SK-N-SH (cell line): ENCODE results near the gene ZXDB. TPM values are rescaled to one million over a fixed set of nuclear protein-coding genes. Genes with fewer than 3 reads are reported as not detected.

ENCODE experiments used
- CTCF ChIA-PET: fragments of 300-600, 350-600 bp; formaldehyde crosslinking; extraction: SDS; loops from one replicate; lab custom pipeline; 2021; lab: Yijun Ruan, JAX
- POLR2A ChIA-PET: fragments of 350-600 bp; sonication (Branson Sonifier 250); formaldehyde crosslinking; extraction: SDS; loops from one replicate; lab custom pipeline; 2020; ENCODE audit warnings: antibody characterized with exemption, inconsistent platforms; lab: Yijun Ruan, JAX
- DNase-seq: peaks from one replicate; pipeline ENCODE4 v3.0.0; 2012
- H2AFZ ChIP-seq: fragments of 200-600 bp; sonication (generic); 2 replicates; pipeline ENCODE4 v1.8.1; 2016; ENCODE audit warnings: antibody characterized with exemption, mild to moderate bottlenecking, low read depth
- H3F3A ChIP-seq: fragments of 200-600 bp; sonication (generic); replicated peaks from 2 replicates; pipeline ENCODE3; 2016; ENCODE audit warnings: antibody characterized with exemption, mild to moderate bottlenecking; ENCODE audit not compliant: insufficient read depth
- H3K27ac ChIP-seq, 2 experiments: fragments of 200-500 bp in 1 of 2; fragments of 200-600 bp in 1 of 2; sonication (Bioruptor generic) in 1 of 2; sonication (generic), shearing (Covaris generic) in 1 of 2; 2 replicates each; pipeline versions ENCODE4 v1.5.1 to v1.6.1; 2014 to 2016; ENCODE audit warnings: low read depth in 2 of 2, inconsistent platforms in 1 of 2, low read length in 1 of 2, mild to moderate bottlenecking in 1 of 2, mixed read lengths in 1 of 2
- H3K27me3 ChIP-seq: fragments of 200-600 bp; sonication (generic), shearing (Covaris generic); 2 replicates; pipeline ENCODE4 v1.6.1; 2016; ENCODE audit warnings: mixed run types; ENCODE audit not compliant: insufficient read depth
- H3K36me3 ChIP-seq, 2 experiments: fragments of 200-500 bp in 1 of 2; fragments of 200-600 bp in 1 of 2; sonication (Bioruptor generic) in 1 of 2; sonication (generic) in 1 of 2; replicated peaks in 1 of 2; 2 replicates each; pipeline versions ENCODE3 to v1.5.1; 2014 to 2016; ENCODE audit warnings: low read length in 1 of 2, mild to moderate bottlenecking in 1 of 2; ENCODE audit not compliant: insufficient read depth in 2 of 2, control insufficient read depth in 1 of 2
- H3K4me1 ChIP-seq, 2 experiments: fragments of 200-500 bp in 1 of 2; fragments of 200-600 bp in 1 of 2; sonication (Bioruptor generic) in 1 of 2; sonication (generic), shearing (Covaris generic) in 1 of 2; 2 replicates each; pipeline versions ENCODE4 v1.5.1 to v1.6.1; 2014 to 2016; ENCODE audit warnings: low read depth in 1 of 2, low read length in 1 of 2, mixed run types in 1 of 2; ENCODE audit not compliant: insufficient read depth in 2 of 2, control insufficient read depth in 1 of 2
- H3K4me2 ChIP-seq: fragments of 200-600 bp; sonication (generic), shearing (Covaris generic); 2 replicates; pipeline ENCODE4 v1.6.1; 2017; ENCODE audit warnings: mixed run types
- H3K4me3 ChIP-seq, 2 experiments: fragments of 200-500 bp in 1 of 2; fragments of 200-600 bp in 1 of 2; sonication (Bioruptor generic) in 1 of 2; sonication (generic), shearing (Covaris generic) in 1 of 2; 2 replicates each; pipeline versions ENCODE4 v1.5.1 to v1.8.1; 2014 to 2016; ENCODE audit warnings: low read depth in 2 of 2, inconsistent platforms in 1 of 2, low read length in 1 of 2, mild to moderate bottlenecking in 1 of 2, mixed read lengths in 1 of 2, moderate library complexity in 1 of 2
- H3K79me2 ChIP-seq: fragments of 200-600 bp; sonication (generic); 2 replicates; pipeline ENCODE4 v1.8.1; 2017; ENCODE audit warnings: mild to moderate bottlenecking; ENCODE audit not compliant: insufficient read depth
- H3K9ac ChIP-seq: fragments of 200-600 bp; sonication (generic); 2 replicates; pipeline ENCODE4 v1.6.1; 2017; ENCODE audit warnings: mixed run types
- H3K9me2 ChIP-seq: fragments of 200-600 bp; sonication (generic); 2 replicates; pipeline ENCODE4 v1.6.1; 2017; ENCODE audit warnings: mixed run types
- H3K9me3 ChIP-seq: fragments of 200-600 bp; sonication (generic); 2 replicates; pipeline ENCODE4 v1.6.1; 2017; ENCODE audit warnings: mixed run types, mild to moderate bottlenecking, moderate library complexity
- H4K20me1 ChIP-seq: fragments of 200-600 bp; sonication (generic); 2 replicates; pipeline ENCODE4 v1.6.1; 2017; ENCODE audit warnings: mild to moderate bottlenecking, mixed run types; ENCODE audit not compliant: insufficient read depth
- FOXJ3 ChIP-seq: sonication (generic); formaldehyde crosslinking; IDR thresholded peaks from 2 replicates; pipeline ENCODE4 v1.5.1; 2020; ENCODE audit warnings: mild to moderate bottlenecking, missing genetic modification reagents
- GABPA ChIP-seq: IDR thresholded peaks from 2 replicates; pipeline ENCODE4 v1.4.0; 2012; ENCODE audit warnings: low read depth, mild to moderate bottlenecking
- NRF1 ChIP-seq: IDR thresholded peaks from 2 replicates; pipeline ENCODE4 v1.6.1; 2012; ENCODE audit warnings: low read depth, mild to moderate bottlenecking, low read length
- RAD21 ChIP-seq: IDR thresholded peaks from 2 replicates; pipeline ENCODE4 v1.6.1; 2012; ENCODE audit warnings: mild to moderate bottlenecking, low read length
- RCOR1 ChIP-seq: fragments of 150-350 bp; IDR thresholded peaks from 2 replicates; pipeline ENCODE4 v1.6.1; 2017; ENCODE audit warnings: antibody characterized with exemption, low read length
- SMC3 ChIP-seq: IDR thresholded peaks from 2 replicates; pipeline ENCODE4 v1.6.1; 2012; ENCODE audit warnings: low read depth, low read length, improper control_type of control experiment
- TCF12 ChIP-seq: IDR thresholded peaks from 2 replicates; pipeline ENCODE4 v1.4.0; 2012
- TEAD4 ChIP-seq: IDR thresholded peaks from 2 replicates; pipeline ENCODE4 v1.4.0; 2012; ENCODE audit warnings: mild to moderate bottlenecking, borderline replicate concordance; ENCODE audit not compliant: insufficient read depth
- YY1 ChIP-seq: IDR thresholded peaks from 2 replicates; pipeline ENCODE4 v1.4.0; 2012; ENCODE audit warnings: low read depth, mild to moderate bottlenecking
- WGBS: methylation state at CpG from one replicate; pipeline ENCODE4 v1.1.6; 2017; ENCODE audit warnings: low lambda C conversion rate; 5-methylcytosine and 5-hydroxymethylcytosine counted together
- polyA plus RNA-seq, 3 experiments: library from polyadenylated mRNA; depleted of rRNA; stranded (reverse); fragments of >200 nt; gene quantifications; 2 replicates each; pipeline ENCODE4 v1.2.3, GENCODE V29; 2012
- TF ChIP-seq, protein P1 (sequence below): IDR thresholded peaks from 2 replicates; pipeline ENCODE4 v1.6.1; 2012; ENCODE audit warnings: mild to moderate bottlenecking, low read depth, low read length, moderate library complexity
- TF ChIP-seq, protein P2 (sequence below): fragments of 200-600 bp; sonication (generic); IDR thresholded peaks from 2 replicates; pipeline ENCODE4 v1.6.1; 2017; ENCODE audit warnings: antibody characterized with exemption, mild to moderate bottlenecking, moderate library complexity
- TF ChIP-seq, protein P3 (sequence below): fragments of 150-350 bp; IDR thresholded peaks from 2 replicates; pipeline ENCODE4 v1.6.1; 2017; ENCODE audit warnings: antibody characterized with exemption, low read length, low read depth, borderline replicate concordance

The ZXDB gene
- polyA plus RNA-seq, 1 of the 3 experiments (the other 2 are of a cell fraction): 1.7 TPM

GRCh38 chrX:57586360-57586759, 5.5 kb upstream of the ZXDB start:
- WGBS: 66% methylated on average over 4 of the region's 4 CpGs

GRCh38 chrX:57587062-57587461, 4.7 kb upstream of the ZXDB start:
- Histone ChIP-seq H3K9me3 (no peaks in the 10 kb centered on the region), H3K9me2 (no peaks in the 10 kb centered on the region), H3K79me2 (no peaks in the 10 kb centered on the region), H3K4me1 (peaks cover 0 to 3% of the 10 kb centered on the region in 2 experiments; a peak in 1 of 4 replicates), H3K36me3 (no peaks in the 10 kb centered on the region), H3K4me2 (no peak overlapping the region), H3K9ac (no peak overlapping the region), H3K4me3 (no peak overlapping the region), H3K27me3 (no peaks in the 10 kb centered on the region)
- CTCF ChIA-PET: no interaction called here
- TF ChIP-seq RCOR1 (no peak), TEAD4 (no peak), GABPA (no peak), RAD21 (no peak), SMC3 (no peak), YY1 (no peak), TCF12 (no peak)
- TF ChIP-seq, protein P1, sequence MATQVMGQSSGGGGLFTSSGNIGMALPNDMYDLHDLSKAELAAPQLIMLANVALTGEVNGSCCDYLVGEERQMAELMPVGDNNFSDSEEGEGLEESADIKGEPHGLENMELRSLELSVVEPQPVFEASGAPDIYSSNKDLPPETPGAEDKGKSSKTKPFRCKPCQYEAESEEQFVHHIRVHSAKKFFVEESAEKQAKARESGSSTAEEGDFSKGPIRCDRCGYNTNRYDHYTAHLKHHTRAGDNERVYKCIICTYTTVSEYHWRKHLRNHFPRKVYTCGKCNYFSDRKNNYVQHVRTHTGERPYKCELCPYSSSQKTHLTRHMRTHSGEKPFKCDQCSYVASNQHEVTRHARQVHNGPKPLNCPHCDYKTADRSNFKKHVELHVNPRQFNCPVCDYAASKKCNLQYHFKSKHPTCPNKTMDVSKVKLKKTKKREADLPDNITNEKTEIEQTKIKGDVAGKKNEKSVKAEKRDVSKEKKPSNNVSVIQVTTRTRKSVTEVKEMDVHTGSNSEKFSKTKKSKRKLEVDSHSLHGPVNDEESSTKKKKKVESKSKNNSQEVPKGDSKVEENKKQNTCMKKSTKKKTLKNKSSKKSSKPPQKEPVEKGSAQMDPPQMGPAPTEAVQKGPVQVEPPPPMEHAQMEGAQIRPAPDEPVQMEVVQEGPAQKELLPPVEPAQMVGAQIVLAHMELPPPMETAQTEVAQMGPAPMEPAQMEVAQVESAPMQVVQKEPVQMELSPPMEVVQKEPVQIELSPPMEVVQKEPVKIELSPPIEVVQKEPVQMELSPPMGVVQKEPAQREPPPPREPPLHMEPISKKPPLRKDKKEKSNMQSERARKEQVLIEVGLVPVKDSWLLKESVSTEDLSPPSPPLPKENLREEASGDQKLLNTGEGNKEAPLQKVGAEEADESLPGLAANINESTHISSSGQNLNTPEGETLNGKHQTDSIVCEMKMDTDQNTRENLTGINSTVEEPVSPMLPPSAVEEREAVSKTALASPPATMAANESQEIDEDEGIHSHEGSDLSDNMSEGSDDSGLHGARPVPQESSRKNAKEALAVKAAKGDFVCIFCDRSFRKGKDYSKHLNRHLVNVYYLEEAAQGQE: no peak
- TF ChIP-seq, protein P2, sequence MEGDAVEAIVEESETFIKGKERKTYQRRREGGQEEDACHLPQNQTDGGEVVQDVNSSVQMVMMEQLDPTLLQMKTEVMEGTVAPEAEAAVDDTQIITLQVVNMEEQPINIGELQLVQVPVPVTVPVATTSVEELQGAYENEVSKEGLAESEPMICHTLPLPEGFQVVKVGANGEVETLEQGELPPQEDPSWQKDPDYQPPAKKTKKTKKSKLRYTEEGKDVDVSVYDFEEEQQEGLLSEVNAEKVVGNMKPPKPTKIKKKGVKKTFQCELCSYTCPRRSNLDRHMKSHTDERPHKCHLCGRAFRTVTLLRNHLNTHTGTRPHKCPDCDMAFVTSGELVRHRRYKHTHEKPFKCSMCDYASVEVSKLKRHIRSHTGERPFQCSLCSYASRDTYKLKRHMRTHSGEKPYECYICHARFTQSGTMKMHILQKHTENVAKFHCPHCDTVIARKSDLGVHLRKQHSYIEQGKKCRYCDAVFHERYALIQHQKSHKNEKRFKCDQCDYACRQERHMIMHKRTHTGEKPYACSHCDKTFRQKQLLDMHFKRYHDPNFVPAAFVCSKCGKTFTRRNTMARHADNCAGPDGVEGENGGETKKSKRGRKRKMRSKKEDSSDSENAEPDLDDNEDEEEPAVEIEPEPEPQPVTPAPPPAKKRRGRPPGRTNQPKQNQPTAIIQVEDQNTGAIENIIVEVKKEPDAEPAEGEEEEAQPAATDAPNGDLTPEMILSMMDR: no peak
- TF ChIP-seq, protein P3, sequence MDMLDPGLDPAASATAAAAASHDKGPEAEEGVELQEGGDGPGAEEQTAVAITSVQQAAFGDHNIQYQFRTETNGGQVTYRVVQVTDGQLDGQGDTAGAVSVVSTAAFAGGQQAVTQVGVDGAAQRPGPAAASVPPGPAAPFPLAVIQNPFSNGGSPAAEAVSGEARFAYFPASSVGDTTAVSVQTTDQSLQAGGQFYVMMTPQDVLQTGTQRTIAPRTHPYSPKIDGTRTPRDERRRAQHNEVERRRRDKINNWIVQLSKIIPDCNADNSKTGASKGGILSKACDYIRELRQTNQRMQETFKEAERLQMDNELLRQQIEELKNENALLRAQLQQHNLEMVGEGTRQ: no peak
- TF ChIP-seq, all 33 proteins: peak for 0
- H3F3A ChIP-seq: no peaks in the 10 kb centered on the region
- POLR2A ChIA-PET: no interaction called here
- no peaks in the 10 kb centered on the region for H4K20me1 ChIP-seq
- no peak overlapping the region for H3K27ac ChIP-seq
- no peak for DNase-seq
- WGBS: no CpG with 5 or more reads among the region's 2 CpGs
- no peak overlapping the region for H2AFZ ChIP-seq

More at GRCh38 chrX:57586360-57586759, 5.5 kb upstream of the ZXDB start:
- Histone ChIP-seq H3K9ac (no peak overlapping the region), H3K79me2 (no peaks in the 10 kb centered on the region), H3K36me3 (no peaks in the 10 kb centered on the region), H3K27me3 (no peaks in the 10 kb centered on the region), H3K4me2 (no peak overlapping the region), H3K27ac (no peak overlapping the region), H3K4me3 (no peak overlapping the region), H2AFZ (no peak overlapping the region), H4K20me1 (no peaks in the 10 kb centered on the region), H3K9me3 (no peaks in the 10 kb centered on the region), H3K4me1 (peaks cover 0 to 3% of the 10 kb centered on the region in 2 experiments; a peak in 1 of 4 replicates), H3K9me2 (no peaks in the 10 kb centered on the region), H3F3A (no peaks in the 10 kb centered on the region)
- CTCF ChIA-PET: no interaction called here
- POLR2A ChIA-PET: no interaction called here
- TF ChIP-seq SMC3: no peak
- TF ChIP-seq FOXJ3 (CRISPR knock-in tag): no peak
- TF ChIP-seq NRF1: no peak
- DNase-seq: no peak
